Neuronal stem cell (in vitro differentiated cells): ENCODE data around the gene JSRP1.

Experiments used
- DNase-seq: peaks from one replicate; pipeline ENCODE4 v3.0.0-alpha.2; 2013; ENCODE audit warnings: low spot score
- H2AFZ ChIP-seq: one replicate; pipeline ENCODE4 v1.6.1; 2013; ENCODE audit warnings: mild to moderate bottlenecking, low read length, inconsistent platforms
- H2AK5ac ChIP-seq: 2 replicates; pipeline ENCODE4 v1.6.1; 2013; ENCODE audit warnings: low read depth, mild to moderate bottlenecking, inconsistent platforms, low read length, moderate library complexity, mixed read lengths
- H2BK120ac ChIP-seq: 2 replicates; pipeline ENCODE4 v1.6.1; 2013; ENCODE audit warnings: low read depth, mild to moderate bottlenecking, inconsistent platforms, low read length, moderate library complexity, mixed read lengths
- H2BK12ac ChIP-seq: one replicate; pipeline ENCODE4 v1.6.1; 2013; ENCODE audit warnings: low read length, inconsistent platforms
- H2BK15ac ChIP-seq: 2 replicates; pipeline ENCODE4 v1.6.1; 2013; ENCODE audit warnings: mild to moderate bottlenecking, low read length, inconsistent platforms, mixed read lengths
- H2BK5ac ChIP-seq: one replicate; pipeline ENCODE4 v1.6.1; 2013; ENCODE audit warnings: inconsistent platforms, mild to moderate bottlenecking, low read length, moderate library complexity
- H3K14ac ChIP-seq: one replicate; pipeline ENCODE4 v1.6.1; 2013; ENCODE audit warnings: low read length, inconsistent platforms
- H3K18ac ChIP-seq: 2 replicates; pipeline ENCODE4 v1.6.1; 2013; ENCODE audit warnings: low read length, inconsistent platforms
- H3K23ac ChIP-seq: 2 replicates; pipeline ENCODE4 v1.6.1; 2013; ENCODE audit warnings: low read depth, mild to moderate bottlenecking, mixed read lengths, low read length, inconsistent platforms; ENCODE audit not compliant: poor library complexity
- H3K27ac ChIP-seq: replicated peaks from 3 replicates; pipeline ENCODE4 v1.5.1; 2013; ENCODE audit warnings: low read length, inconsistent platforms
- H3K27me3 ChIP-seq, 3 experiments: 2 replicates each; pipeline ENCODE4 v1.6.1; 2013; ENCODE audit warnings: low read length in 3 of 3, mild to moderate bottlenecking in 2 of 3, inconsistent platforms in 1 of 3, low read depth in 1 of 3, mixed read lengths in 1 of 3, moderate library complexity in 1 of 3; ENCODE audit not compliant: control insufficient read depth in 3 of 3, insufficient read depth in 3 of 3
- H3K36me3 ChIP-seq, 2 donors: replicated peaks in 1 of 2; 2 replicates each; pipeline ENCODE4 v1.6.1; 2013; ENCODE audit warnings: low read length in 2 of 2; ENCODE audit not compliant: control insufficient read depth in 2 of 2, insufficient read depth in 2 of 2
- H3K4ac ChIP-seq: 2 replicates; pipeline ENCODE4 v1.6.1; 2013; ENCODE audit warnings: inconsistent platforms, mild to moderate bottlenecking, low read length, moderate library complexity
- H3K4me1 ChIP-seq, 2 donors: 1 replicate in 1 of 2; 2 replicates in 1 of 2; pipeline ENCODE4 v1.6.1; 2013; ENCODE audit warnings: low read length in 2 of 2, low read depth in 1 of 2; ENCODE audit not compliant: control insufficient read depth in 2 of 2, insufficient read depth in 1 of 2
- H3K4me2 ChIP-seq: one replicate; pipeline ENCODE4 v1.6.1; 2013; ENCODE audit warnings: mild to moderate bottlenecking, low read length, inconsistent platforms; ENCODE audit not compliant: insufficient read depth, poor library complexity, severe bottlenecking
- H3K4me3 ChIP-seq, 2 donors: 2 replicates each; pipeline ENCODE4 v1.5.1; 2013; ENCODE audit warnings: low read length in 2 of 2, mild to moderate bottlenecking in 2 of 2, inconsistent platforms in 1 of 2, moderate library complexity in 1 of 2
- H3K79me1 ChIP-seq: one replicate; pipeline ENCODE4 v1.6.1; 2013; ENCODE audit warnings: low read depth, mild to moderate bottlenecking, inconsistent platforms, low read length, moderate library complexity
- H3K9ac ChIP-seq: one replicate; pipeline ENCODE4 v1.6.1; 2013; ENCODE audit warnings: mild to moderate bottlenecking, low read depth, low read length, inconsistent platforms; ENCODE audit not compliant: poor library complexity
- H3K9me3 ChIP-seq, 2 donors: replicated peaks in 1 of 2; 2 replicates each; pipeline versions ENCODE3 to v1.6.1; 2013; ENCODE audit warnings: low read length in 2 of 2, mild to moderate bottlenecking in 2 of 2, inconsistent platforms in 1 of 2, low read depth in 1 of 2, mixed read lengths in 1 of 2, moderate library complexity in 1 of 2; ENCODE audit not compliant: control insufficient read depth in 2 of 2, insufficient read depth in 1 of 2
- H4K8ac ChIP-seq: one replicate; pipeline ENCODE4 v1.6.1; 2013; ENCODE audit warnings: low read depth, mild to moderate bottlenecking, inconsistent platforms, low read length, moderate library complexity
- H4K91ac ChIP-seq: one replicate; pipeline ENCODE4 v1.6.1; 2013; ENCODE audit warnings: low read length, low read depth, mild to moderate bottlenecking, inconsistent platforms; ENCODE audit not compliant: poor library complexity
- WGBS, 2 donors: extraction: QIAGEN DNeasy Blood & Tissue Kit; methylation state at CpG; one replicate each; pipeline ENCODE4 v1.1.7; 2013; ENCODE audit warnings: missing lambda C conversion rate in 2 of 2, mixed read lengths in 1 of 2; ENCODE audit not compliant: insufficient read length in 2 of 2, insufficient replicate concordance in 1 of 2; ENCODE audit errors: extremely low coverage in 2 of 2; 5-methylcytosine and 5-hydroxymethylcytosine counted together

The JSRP1 gene

DNA sequence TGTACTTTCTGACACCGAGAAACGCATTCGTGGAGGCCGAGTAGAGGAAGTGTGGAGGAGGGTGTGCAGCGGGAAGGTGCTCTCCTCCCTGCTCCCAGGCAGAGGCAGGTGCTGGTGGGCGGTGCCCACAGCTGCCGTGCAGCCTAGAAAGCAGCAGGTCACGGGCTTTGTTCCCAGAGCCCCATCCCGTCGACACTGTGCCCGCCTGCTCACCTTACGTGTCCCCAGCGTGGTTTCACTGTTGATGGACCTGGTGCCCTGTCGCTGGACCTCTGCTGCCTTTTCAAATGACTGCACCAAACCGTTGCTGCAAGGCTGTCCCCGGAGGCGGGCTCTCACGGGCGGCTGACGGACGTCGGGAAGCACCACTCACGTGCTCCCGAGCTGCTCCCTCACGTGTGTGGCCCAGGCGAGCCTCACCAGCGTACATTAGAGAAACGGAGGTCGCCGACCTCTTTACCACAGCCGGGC is 40.9 kb downstream of the JSRP1 start:
- Histone ChIP-seq H3K27me3 (no peaks in the 10 kb centered on the region), H3K79me1 (peaks cover 20% of the 10 kb centered on the region), H2BK12ac (no peak overlapping the region), H3K4me1 (no peaks in the 10 kb centered on the region), H3K18ac (no peak overlapping the region), H3K23ac (peak overlapping the region; percentile 31), H2BK15ac (no peak overlapping the region), H4K8ac (no peak overlapping the region), H3K9ac (no peak overlapping the region), H3K9me3 (peaks cover 0 to 3% of the 10 kb centered on the region in 2 donors), H3K14ac (peak overlapping the region; percentile 82), H3K27ac (no peak overlapping the region), H4K91ac (no peak overlapping the region), H3K4me3 (no peak overlapping the region), H3K4me2 (no peak overlapping the region), H3K4ac (no peak overlapping the region), H2BK5ac (no peak overlapping the region), H3K36me3 (peaks cover 73 to 96% of the 10 kb centered on the region in 2 donors), H2AK5ac (no peak overlapping the region), H2BK120ac (no peak overlapping the region), H2AFZ (no peak overlapping the region)
- no CpG with 5 or more reads among the region's 31 CpGs for WGBS, 2 donors
- DNase-seq, result no peak

DNA sequence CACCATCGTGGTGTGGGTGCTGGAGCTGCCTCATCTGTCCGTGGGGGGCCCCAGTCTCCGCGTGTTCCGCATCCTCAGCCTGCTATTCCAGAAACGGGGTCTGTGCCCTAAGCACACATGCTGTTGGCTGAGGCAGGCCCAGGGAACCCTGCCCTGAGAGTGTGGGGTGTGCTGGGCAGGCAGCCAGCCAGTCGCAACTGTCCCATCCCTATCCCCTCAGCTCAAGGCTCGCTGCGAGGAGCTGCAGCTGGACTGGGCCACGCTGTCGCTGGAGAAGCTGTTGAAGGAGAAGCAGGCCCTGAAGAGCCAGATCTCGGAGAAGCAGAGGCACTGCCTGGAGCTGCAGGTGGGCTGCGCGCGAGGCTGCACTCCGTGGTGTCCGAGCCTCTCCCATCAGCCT is 42.0 kb downstream of the JSRP1 start:
- Histone ChIP-seq H4K91ac (no peak overlapping the region), H3K27ac (no peak overlapping the region), H3K9me3 (peaks cover 0 to 3% of the 10 kb centered on the region in 2 donors), H3K4ac (no peak overlapping the region), H3K36me3 (peaks cover 71 to 96% of the 10 kb centered on the region in 2 donors), H4K8ac (no peak overlapping the region), H3K4me2 (no peak overlapping the region), H2BK12ac (peak overlapping the region; percentile 75), H2AFZ (no peak overlapping the region), H3K27me3 (no peaks in the 10 kb centered on the region), H3K4me3 (peak overlapping the region in 1 of 2 donors; percentile 43), H3K23ac (peak overlapping the region; percentile 73), H3K9ac (peak overlapping the region; percentile 60), H3K79me1 (peaks cover 18% of the 10 kb centered on the region), H3K4me1 (no peaks in the 10 kb centered on the region), H2BK15ac (no peak overlapping the region), H3K18ac (peak overlapping the region; percentile 17), H2AK5ac (peak overlapping the region; percentile 56), H2BK5ac (no peak overlapping the region), H2BK120ac (no peak overlapping the region), H3K14ac (no peak overlapping the region)
- no CpG with 5 or more reads among the region's 17 CpGs for WGBS, 2 donors
- DNase-seq, result no peak

DNA sequence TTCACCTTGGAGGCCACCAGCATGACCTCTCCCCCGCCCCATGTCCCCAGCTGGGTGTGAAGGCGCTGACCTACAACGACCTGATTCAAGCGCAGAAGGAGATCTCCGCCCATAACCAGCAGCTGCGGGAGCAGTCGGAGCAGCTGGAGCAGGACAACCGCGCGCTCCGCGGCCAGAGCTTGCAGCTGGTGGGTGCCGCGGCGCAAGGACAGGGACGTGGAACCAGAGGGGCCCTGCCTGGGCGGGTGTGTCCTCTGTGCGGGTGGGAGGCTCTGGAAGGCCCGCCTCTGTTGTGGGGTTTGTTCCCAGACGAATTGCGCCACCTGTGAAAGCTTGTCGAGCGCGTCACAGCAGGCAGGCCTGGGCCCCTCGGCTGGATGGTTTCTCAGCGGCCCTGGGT is 42.4 kb downstream of the JSRP1 start:
- Histone ChIP-seq H2BK12ac (no peak overlapping the region), H2BK120ac (no peak overlapping the region), H3K14ac (no peak overlapping the region), H3K4me3 (no peak overlapping the region), H2BK15ac (no peak overlapping the region), H3K27me3 (no peaks in the 10 kb centered on the region), H3K79me1 (peaks cover 18% of the 10 kb centered on the region), H3K27ac (no peak overlapping the region), H3K4me2 (no peak overlapping the region), H2AK5ac (no peak overlapping the region), H3K18ac (no peak overlapping the region), H2AFZ (no peak overlapping the region), H3K4ac (no peak overlapping the region), H3K36me3 (peaks cover 71 to 96% of the 10 kb centered on the region in 2 donors), H4K8ac (no peak overlapping the region), H3K4me1 (no peaks in the 10 kb centered on the region), H3K9me3 (peaks cover 0 to 3% of the 10 kb centered on the region in 2 donors), H4K91ac (no peak overlapping the region), H2BK5ac (no peak overlapping the region), H3K23ac (peak overlapping the region; percentile 43), H3K9ac (peak overlapping the region; percentile 60)
- no peak for DNase-seq
- WGBS, 2 donors, result no CpG with 5 or more reads among the region's 26 CpGs

DNA sequence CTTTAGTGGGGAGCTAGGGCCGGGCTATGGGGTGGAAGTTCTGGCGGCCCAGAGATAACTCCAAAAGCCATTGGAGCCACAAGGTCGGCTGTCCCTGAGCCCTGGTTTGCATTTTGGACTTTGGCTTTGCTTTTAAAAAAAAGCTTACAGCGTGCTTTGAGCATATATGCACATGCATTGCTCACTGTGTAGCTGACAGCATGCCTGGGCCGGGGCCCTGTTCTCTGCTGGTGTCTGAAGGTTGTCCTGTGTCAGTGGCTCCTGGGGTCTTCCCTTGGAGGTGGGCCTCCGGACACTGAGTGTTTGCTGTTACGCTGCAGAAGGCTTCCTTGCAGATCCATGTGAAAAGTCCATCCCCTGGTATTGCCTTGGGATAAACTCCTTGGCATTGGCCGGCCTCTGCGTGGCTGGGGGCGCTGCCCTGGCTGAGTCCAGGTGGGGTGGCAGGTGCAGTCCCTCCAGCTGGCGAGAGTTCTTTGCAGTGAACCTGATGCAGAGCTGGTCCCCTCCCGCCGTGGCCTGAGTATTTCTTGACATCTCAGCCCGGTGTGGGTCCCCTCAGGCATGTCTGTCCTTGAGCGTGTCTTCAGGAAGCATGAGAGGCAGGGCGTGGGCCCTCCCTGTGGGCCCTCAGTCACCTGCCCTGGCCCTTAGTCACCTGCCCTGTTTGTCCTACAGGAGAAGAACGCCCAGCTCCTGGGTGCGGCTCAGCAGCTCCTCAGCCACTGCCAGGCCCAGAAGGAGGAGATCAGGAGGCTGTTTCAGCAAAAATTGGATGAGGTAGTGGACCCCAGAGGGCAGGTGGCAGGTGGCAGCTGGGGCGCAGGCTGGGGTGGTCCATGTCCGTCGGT is 43.1 kb downstream of the JSRP1 start:
- no peak overlapping the region for H2BK120ac ChIP-seq
- H2AFZ ChIP-seq, result no peak overlapping the region
- H3K36me3 ChIP-seq, result peaks cover 70 to 100% of the 10 kb centered on the region in 2 donors
- no peaks in the 10 kb centered on the region for H3K27me3 ChIP-seq
- no peak overlapping the region for H3K14ac ChIP-seq
- H3K18ac ChIP-seq, result no peak overlapping the region
- no peak overlapping the region for H3K4ac ChIP-seq
- no peak overlapping the region for H2BK5ac ChIP-seq
- H2AK5ac ChIP-seq, result no peak overlapping the region
- peaks cover 18% of the 10 kb centered on the region for H3K79me1 ChIP-seq
- H3K4me3 ChIP-seq, result no peak overlapping the region
- H3K23ac ChIP-seq, result no peak overlapping the region
- WGBS, 2 donors, result no CpG with 5 or more reads among the region's 21 CpGs
- no peak overlapping the region for H3K4me2 ChIP-seq
- peaks cover 0 to 3% of the 10 kb centered on the region in 2 donors for H3K9me3 ChIP-seq
- H4K8ac ChIP-seq, result no peak overlapping the region
- H3K4me1 ChIP-seq, result peaks cover 0 to 6% of the 10 kb centered on the region in 2 donors
- no peak overlapping the region for H4K91ac ChIP-seq
- no peak overlapping the region for H3K9ac ChIP-seq
- H2BK12ac ChIP-seq, result no peak overlapping the region
- no peak overlapping the region for H3K27ac ChIP-seq
- no peak overlapping the region for H2BK15ac ChIP-seq
- DNase-seq, result no peak
